Activated CD4-positive, CD25-positive, alpha-beta regulatory T cell (primary cell): ENCODE measurements around the gene VN1R5.
"Not testable (repeated sequence)": the region's sequence is repeated elsewhere in the genome, so short reads cannot be mapped to it uniquely, and the experiment has no call there.

Experiments
- DNase-seq, 4 experiments: peaks; one replicate each; lab custom pipeline; 2025; lab: John Stamatoyannopoulos, UW

The VN1R5 gene

GRCh38 chr1:247273013-247273412, 17.1 kb downstream of the VN1R5 start:
- no peak for DNase-seq

- no peak for DNase-seq
These were observed 18.9 kb downstream of the VN1R5 start for GRCh38 chr1:247274605-247275256.

GRCh38 chr1:247277191-247277590, 21.3 kb downstream of the VN1R5 start:
- no peak for DNase-seq

- no peak for DNase-seq
These were observed 25.2 kb downstream of the VN1R5 start for GRCh38 chr1:247281001-247281574.

- DNase-seq, result no peak
These were observed 30.3 kb downstream of the VN1R5 start for GRCh38 chr1:247286134-247286670.

GRCh38 chr1:247287460-247287859, 31.6 kb downstream of the VN1R5 start:
- no peak for DNase-seq

DNA sequence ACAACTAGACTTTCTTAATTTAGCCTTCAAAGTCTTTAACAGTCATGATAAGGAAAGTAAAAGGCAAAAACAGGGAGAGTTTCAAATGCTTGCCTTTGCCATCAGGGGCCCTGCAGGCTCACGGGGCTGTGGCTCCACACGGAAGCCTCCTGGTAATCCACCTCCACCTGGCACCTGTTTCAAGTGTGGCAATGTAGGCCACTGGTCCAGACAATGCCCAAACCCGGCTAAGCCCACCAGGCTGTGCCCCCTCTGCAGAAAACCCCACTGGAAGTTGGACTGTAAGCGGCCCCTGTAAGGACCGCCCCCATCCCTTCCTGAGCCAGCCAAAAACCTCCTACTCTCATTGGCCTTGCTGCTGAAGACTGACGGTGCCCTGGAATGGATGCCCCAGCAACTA, 32.5 kb downstream of the VN1R5 start:
- no peak for DNase-seq

GRCh38 chr1:247289274-247289892, 33.5 kb downstream of the VN1R5 start:
- DNase-seq, result not testable (repeated sequence)

GRCh38 chr1:247290576-247290975, 34.7 kb downstream of the VN1R5 start:
- DNase-seq, result no peak

DNA sequence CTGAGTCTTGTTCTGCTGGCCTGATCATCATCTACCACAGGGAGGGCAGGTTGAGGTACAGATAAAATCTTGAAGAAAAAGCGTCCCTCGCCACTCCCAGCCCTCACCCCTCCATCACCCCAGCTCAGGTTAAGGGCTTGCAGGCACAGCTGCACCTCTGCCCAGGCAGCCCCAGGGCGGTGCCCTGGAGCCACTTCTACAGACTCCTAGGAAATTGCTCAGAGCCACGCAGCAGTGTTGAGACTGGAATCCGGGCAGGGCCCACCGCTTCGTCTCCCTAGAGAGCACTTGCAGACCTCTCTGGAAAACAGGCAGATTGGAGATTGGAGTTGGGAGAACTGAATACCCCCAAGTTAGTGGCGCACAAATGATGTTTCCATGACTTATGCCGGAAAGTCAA, 35.3 kb downstream of the VN1R5 start:
- DNase-seq, result no peak

DNA sequence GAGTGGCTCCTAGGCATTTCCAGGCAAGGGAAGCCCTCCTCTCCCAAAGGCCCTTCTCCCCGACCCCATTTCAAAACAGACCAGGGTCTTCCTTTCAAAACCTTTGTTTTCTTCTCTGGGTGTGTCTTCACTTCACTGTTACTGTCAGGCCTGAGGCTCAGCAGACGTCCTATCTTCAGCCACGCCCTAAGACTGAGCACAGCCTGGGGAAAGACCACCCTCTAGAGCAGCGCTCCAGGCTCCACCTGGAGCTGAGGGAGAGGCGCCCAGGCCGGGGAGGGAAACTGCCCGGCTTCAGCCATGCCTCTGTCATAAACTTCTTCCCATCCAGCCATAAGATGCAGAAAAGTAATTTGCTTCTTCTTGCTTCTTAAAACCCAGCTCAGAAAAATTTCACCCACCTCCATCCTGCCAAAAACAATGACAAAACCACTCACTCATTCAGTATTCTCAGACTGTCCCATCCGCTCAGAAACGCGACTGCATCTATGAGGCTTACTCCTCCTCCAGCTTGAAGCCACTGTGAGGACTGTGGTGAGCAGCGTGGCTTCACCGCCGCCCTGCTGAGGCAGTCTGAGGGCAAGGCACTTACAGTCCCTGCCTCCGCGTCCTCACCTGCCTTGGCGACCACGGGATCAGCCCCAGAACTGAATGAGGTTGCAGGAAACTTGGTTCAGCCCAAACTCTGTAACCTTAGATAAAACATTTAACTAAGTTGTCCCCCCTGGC, 36.1 kb downstream of the VN1R5 start:
- DNase-seq, result no peak

- DNase-seq, result no peak
These were observed 37.2 kb downstream of the VN1R5 start for GRCh38 chr1:247293047-247293446.

DNA sequence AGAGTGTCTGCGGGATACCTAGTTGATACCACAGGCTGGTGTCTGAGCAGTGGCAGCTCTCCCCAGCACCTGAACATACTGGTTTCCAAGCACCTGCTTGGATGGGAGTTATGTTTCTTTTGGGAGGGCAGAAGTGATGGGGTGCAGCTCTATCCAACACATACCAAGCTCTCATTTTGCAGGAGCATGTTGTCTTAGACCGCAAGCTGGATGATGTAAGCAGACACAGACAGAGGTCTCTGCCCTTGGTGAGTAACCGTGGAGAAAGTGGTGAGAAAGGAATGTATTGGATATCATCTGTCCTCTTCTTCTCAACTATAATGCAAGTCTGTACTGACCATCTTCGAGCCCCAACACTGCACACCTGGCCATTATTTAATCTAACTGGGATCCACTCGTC, 38.4 kb downstream of the VN1R5 start:
- DNase-seq, result no peak

GRCh38 chr1:247295274-247295684, 39.4 kb downstream of the VN1R5 start:
- no peak for DNase-seq

GRCh38 chr1:247295746-247296145, 39.9 kb downstream of the VN1R5 start:
- DNase-seq, result no peak

DNA sequence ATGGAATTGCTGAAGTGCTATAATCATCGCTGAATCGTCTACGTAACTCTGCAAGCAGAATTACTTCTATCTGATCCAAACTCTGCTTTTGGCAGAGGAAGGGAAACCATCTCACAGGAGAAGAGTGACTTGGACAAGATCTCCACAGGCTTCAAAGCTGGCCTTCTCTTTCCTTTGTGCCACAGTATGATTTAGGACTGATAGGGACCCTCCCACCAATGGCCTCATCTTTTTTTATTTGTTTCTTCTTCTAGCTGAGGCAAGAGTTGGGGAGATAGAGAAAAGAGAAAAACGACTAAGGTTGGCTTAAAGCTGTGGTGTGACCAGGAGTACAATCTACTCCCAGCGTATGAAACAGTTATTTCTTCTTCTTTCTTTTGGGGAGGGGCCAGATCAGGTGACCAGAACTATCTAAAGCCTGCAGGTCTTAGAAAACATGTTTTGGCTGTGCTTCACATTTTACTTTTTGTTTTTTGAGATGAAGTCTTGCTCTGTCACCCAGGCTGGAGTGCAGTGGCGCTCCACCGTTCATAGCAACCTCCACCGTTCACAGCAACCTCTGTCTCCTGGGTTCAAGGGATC, 40.8 kb downstream of the VN1R5 start:
- no peak for DNase-seq

DNA sequence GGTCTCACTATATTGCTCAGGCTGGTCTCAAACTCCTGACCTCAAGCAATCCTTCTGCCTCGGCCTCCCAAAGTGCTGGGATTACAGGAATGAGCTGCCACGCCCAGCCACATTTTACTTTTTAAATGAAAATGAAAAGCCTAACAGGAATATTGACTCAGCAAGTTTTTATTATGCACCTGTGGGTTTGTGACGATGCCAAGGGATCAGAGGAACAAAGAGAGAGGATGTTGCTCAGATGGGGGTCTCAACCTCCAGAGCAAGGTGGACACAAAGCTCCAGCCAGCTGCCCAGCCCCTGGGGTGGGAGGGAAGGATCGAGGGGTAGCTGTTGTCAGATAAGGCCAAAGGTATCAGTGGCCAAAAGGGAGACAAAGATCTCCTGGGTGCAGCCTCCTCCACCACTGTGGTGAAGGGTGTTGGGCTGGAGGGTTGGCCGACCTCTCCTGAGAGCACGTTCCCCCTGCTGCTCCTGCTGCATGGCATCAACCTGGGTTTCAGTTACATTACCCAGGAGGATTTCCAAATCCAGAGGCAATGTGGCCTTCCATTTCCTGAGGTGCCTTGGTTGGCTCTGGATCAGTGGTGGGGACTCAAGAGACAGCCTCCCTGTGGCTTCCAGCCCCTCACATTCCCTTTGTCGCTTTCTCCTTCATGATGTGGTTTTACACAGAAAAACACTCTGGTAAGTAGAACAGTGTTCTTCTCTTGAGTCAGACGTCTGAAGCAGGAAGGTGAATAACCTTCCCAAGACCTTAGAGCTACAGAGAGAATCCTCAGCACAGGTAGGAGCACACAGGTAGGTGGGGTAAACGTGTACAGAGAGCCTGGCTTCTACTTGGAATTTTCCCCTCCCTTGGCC, 41.6 kb downstream of the VN1R5 start:
- DNase-seq, result no peak

- no peak for DNase-seq
These were observed 42.2 kb downstream of the VN1R5 start for GRCh38 chr1:247298124-247298481.

- DNase-seq, result no peak
These were observed 42.8 kb downstream of the VN1R5 start for GRCh38 chr1:247298701-247299100.

DNA sequence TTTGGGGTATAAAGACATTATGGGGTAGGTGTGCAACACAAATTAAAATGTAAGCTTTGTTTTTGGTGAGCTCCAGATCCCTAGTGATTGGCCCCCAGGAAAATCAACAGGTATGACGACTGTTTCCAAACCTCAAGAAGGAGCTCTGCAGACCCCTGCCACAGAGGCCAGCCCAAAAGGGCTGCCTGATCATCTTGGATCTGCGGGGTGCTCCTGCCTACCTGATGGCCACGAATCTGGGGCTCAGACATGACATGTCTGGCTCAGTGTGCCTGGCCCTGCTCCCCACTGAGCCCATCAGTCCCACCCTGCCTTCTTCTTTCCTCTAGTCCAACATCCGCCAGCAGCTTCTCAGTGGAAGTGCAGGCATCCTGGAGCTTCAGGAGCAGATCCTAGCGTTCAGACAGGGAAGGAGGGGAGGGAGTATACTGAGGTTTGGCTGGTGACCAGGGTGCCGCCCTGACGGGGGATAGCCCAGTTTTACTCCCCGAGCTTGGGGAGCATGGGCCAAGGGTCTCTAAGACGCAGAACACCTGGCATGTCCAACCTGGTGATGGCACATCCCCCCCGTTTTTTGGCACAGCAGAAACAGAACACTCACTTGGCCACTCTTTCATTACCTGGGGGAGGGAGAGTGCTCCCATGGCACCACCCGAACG, 44.0 kb downstream of the VN1R5 start:
- DNase-seq, result no peak
